Skeletal muscle tissue (tissue), 4 donors: ENCODE measurements around the gene FANK1. TPM values are rescaled to one million over a fixed set of nuclear protein-coding genes. Genes with fewer than 3 reads are reported as not detected.

Experiments
- H3K27ac ChIP-seq: one replicate; pipeline ENCODE4 v1.7.0; 2013; ENCODE audit warnings: mild to moderate bottlenecking, low read depth, low read length, inconsistent platforms
- H3K27me3 ChIP-seq, 3 donors: one replicate each; pipeline ENCODE4 v1.7.0; 2013; ENCODE audit warnings: low read length in 3 of 3; ENCODE audit not compliant: control insufficient read depth in 3 of 3, insufficient read depth in 3 of 3
- H3K36me3 ChIP-seq, 3 donors: one replicate each; pipeline ENCODE4 v1.7.0; 2013; ENCODE audit warnings: low read length in 3 of 3; ENCODE audit not compliant: control insufficient read depth in 3 of 3, insufficient read depth in 3 of 3
- H3K4me1 ChIP-seq, 3 donors: one replicate each; pipeline ENCODE4 v1.7.0; 2013; ENCODE audit warnings: low read length in 3 of 3, mild to moderate bottlenecking in 3 of 3; ENCODE audit not compliant: control insufficient read depth in 3 of 3, insufficient read depth in 3 of 3
- H3K4me3 ChIP-seq, 3 donors: one replicate each; pipeline ENCODE4 v1.7.0; 2013; ENCODE audit warnings: low read length in 3 of 3
- H3K9ac ChIP-seq, 3 donors: one replicate each; pipeline ENCODE4 v1.7.0; 2013; ENCODE audit warnings: low read length in 3 of 3, mild to moderate bottlenecking in 3 of 3, moderate library complexity in 2 of 3, low read depth in 1 of 3
- H3K9me3 ChIP-seq, 3 donors: one replicate each; pipeline ENCODE4 v1.7.0; 2013; ENCODE audit warnings: low read length in 3 of 3; ENCODE audit not compliant: control insufficient read depth in 3 of 3
- total RNA-seq: library from RNA; depleted of rRNA; stranded (reverse); fragments of >200 nt; gene quantifications from one replicate; pipeline ENCODE4 v1.2.3, GENCODE V29; 2014
- donor health status: Osteomylitis.

FANK1 gene
- total RNA-seq, 1 donor from 2014 or later = not detected

DNA sequence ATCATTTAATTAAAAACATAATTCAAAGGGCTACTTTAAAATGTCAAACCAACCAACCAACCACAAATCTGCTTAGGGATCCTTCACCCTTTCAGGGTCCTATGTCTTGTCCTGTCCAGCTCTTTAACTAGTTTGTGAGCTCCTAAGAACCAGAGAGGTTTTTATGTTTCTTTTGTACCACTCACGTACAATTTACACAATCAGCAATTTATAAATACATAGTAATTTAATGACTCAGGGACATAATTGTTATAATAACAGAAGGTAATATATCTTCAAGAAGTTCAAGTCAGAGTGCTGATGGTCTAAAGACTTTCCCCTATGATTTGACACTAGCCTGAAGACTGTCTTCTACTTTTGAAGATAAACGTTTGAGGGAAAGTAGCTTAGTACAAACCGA, 31.2 kb upstream of the FANK1 start:
- Histone ChIP-seq H3K9ac (no peak overlapping the region), H3K27ac (no peak overlapping the region), H3K4me1 (no peaks in the 10 kb centered on the region), H3K9me3 (no peaks in the 10 kb centered on the region), H3K27me3 (no peaks in the 10 kb centered on the region), H3K4me3 (no peak overlapping the region), H3K36me3 (peaks cover 14 to 16% (median 16%) of the 10 kb centered on the region in 3 donors)

DNA sequence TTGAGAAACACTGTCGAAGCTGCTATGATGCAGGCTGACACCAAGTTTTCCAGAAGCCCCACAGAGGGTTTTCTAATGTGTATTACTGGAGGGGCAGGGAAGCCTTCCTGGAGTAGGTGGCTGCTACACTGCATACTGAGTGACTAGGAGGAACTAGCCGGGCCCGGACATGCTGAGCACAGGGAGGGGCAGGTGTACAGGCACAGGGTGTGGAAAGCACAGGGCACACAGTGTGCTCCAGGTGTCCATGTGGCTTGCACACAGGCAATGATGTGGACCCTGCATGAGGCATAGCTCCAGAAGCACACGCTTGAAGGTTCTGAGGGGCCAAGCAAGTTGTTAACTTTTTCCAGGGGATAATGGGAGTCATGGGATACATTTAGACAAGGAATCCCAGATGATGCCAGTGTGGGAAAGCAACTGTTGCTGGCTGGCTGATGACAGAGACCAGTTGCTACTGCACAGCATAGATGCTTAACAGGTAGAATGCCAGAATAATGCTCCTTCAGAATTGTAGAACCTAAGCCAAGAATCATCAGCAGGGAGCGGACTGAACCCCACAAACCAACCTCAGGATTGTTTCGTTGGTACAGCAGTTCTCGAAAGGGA, 29.8 kb upstream of the FANK1 start:
- no peaks in the 10 kb centered on the region for H3K4me1 ChIP-seq
- peaks cover 14 to 16% (median 16%) of the 10 kb centered on the region in 3 donors for H3K36me3 ChIP-seq
- no peak overlapping the region for H3K4me3 ChIP-seq
- H3K9me3 ChIP-seq = no peaks in the 10 kb centered on the region
- no peak overlapping the region for H3K9ac ChIP-seq
- no peaks in the 10 kb centered on the region for H3K27me3 ChIP-seq
- H3K27ac ChIP-seq = no peak overlapping the region

DNA sequence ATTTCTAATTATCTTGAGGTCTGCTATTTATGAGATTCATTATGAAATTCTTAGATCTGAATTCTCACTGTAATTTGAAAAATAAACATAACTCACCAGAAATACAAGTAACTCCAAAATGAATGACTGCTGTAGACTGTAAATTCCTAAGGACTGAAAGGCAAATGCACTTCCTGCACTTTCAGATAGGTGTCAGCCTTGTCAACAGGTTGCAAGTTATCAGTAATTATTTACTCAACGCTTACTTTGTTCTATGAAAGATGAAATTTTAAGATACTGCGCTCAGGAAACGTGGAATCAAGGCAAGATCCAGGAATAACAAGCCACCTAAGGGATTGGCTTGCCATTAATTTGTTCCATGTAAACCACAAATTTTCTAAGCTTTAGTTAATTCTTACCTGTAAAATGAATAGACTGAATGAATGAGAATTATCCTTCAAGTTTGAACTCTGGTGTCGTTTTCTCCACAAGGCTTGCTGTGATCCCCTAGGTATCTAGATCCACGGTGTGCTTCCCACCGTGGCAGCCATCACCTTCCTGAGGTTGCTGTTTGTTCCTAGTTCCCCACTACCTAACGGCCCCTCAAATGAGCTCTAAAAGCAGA, 27.9 kb upstream of the FANK1 start:
- no peaks in the 10 kb centered on the region for H3K9me3 ChIP-seq

DNA sequence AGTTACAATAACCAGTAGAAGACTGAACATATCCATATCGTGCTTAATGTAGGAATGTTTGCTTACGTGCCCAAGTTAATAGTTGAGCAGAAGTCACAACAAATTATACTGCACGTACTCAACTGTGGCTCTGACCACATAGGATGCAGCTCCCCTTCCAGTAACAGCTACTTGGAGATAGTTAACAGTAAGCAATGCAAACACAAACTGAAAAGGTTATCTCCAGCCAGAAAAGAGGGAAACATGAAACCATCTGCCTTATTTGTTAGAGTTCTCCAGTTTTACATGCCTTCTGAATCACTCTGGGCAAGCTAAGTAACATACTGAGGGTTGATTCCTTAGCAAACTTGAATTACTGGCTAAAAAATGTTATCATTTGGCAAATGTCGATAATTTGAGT, 25.0 kb upstream of the FANK1 start:
- H3K4me1 ChIP-seq = no peaks in the 10 kb centered on the region
- H3K27me3 ChIP-seq = no peaks in the 10 kb centered on the region
- H3K9me3 ChIP-seq = peaks cover 0 to 3% (median 2%) of the 10 kb centered on the region in 3 donors
- H3K9ac ChIP-seq = no peak overlapping the region
- no peak overlapping the region for H3K4me3 ChIP-seq
- no peak overlapping the region for H3K27ac ChIP-seq
- peaks cover 7 to 18% (median 17%) of the 10 kb centered on the region in 3 donors for H3K36me3 ChIP-seq

More for the DNA sequence above, 27.9 kb upstream of the FANK1 start:
- peaks cover 14 to 16% (median 16%) of the 10 kb centered on the region in 3 donors for H3K36me3 ChIP-seq
- H3K27me3 ChIP-seq = no peaks in the 10 kb centered on the region
- no peaks in the 10 kb centered on the region for H3K4me1 ChIP-seq
- no peak overlapping the region for H3K4me3 ChIP-seq
- no peak overlapping the region for H3K27ac ChIP-seq
- no peak overlapping the region for H3K9ac ChIP-seq

DNA sequence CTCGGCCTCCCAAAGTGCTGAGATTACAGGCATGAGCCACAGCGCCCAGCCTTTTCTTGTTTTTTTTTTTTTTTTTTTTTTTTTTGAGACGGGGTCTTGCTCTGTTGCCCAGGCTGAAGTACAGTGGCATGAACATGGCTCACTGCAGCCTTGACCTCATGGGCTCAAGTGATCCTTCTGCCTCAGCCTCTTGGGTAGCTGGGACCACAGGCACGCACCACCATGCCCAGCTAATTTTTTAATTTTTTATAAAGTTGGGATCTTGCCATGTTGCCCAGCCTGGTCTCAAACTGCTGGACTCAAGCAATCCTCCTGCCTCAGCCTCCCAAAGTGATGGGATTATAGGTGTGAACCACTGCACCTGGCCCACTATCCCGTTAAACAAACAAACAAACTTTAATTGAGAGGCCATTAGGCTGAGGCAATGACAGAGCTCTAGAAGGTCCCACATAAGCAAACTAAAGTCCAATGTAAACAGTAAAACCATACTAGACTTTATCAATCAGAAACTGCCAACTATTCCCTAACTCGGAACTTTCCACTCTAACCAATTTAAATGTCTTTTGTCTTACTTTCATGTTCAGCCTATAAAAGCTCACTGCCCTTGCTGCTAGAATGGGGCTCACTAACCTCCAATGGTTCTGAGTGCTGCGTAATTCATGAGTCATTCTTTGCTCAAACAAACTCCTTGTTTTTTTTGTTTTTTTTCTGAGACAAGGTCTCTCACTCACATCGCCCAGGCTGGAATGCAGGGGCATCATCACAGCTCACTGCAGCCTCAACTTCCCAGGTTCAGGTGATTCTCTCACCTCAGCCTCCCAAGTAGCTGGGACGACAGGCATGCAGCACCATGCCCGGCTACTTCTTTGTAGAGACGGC, 17.2 kb upstream of the FANK1 start:
- Histone ChIP-seq H3K36me3 (peaks cover 7 to 21% (median 15%) of the 10 kb centered on the region in 3 donors), H3K9me3 (peaks cover 0 to 3% (median 2%) of the 10 kb centered on the region in 3 donors), H3K4me1 (no peaks in the 10 kb centered on the region), H3K27me3 (no peaks in the 10 kb centered on the region), H3K27ac (no peak overlapping the region), H3K4me3 (no peak overlapping the region), H3K9ac (no peak overlapping the region)

DNA sequence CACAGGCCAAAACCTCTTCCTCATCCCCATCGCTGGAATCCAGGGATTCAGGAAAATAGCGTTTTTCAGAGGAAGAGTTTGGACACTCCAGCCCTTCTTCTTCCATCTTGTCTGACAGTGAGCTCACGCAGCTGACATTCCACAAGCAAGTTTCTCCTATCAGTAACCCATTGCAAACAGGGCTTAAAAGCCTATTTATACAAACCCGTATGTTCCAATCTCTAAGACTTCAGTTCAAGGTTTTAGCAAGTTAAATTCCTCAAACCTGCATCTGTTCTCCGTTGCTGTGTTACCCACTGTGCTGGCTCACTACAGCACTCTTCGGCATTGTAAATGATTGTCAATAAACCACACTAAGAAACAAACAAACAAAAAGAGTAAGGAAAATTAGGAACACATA, 15.6 kb upstream of the FANK1 start:
- Histone ChIP-seq H3K4me1 (no peaks in the 10 kb centered on the region), H3K27ac (no peak overlapping the region), H3K4me3 (no peak overlapping the region), H3K36me3 (peaks cover 7 to 15% (median 12%) of the 10 kb centered on the region in 3 donors), H3K27me3 (no peaks in the 10 kb centered on the region), H3K9ac (no peak overlapping the region), H3K9me3 (peaks cover 0 to 3% (median 2%) of the 10 kb centered on the region in 3 donors)

DNA sequence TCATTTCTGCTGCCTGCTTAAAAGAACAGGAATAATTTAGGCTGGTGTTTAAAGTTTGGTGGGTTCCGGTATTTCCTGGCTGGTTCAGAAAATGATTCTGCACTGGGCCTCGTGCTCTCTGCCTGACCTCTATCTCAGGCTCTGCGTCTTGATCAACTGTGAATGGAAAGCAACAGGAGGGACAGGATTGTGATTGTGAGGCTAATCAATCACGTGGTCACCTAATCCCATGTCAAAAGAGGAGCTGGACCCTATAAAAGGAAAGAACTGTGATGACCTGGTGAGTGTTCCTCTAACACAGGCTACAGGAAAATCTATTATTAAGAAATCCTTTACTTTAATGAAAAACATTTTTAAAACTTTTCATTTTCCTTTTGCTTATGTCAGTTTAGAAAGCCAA, 15.2 kb upstream of the FANK1 start, which contains the start of gene DHX32:
Gene DHX32 (minus strand): TSS at position 101 of the 400 bp plus-strand sequence. CDS start 468 bp downstream, outside the sequence.
- peaks cover 7 to 10% (median 9%) of the 10 kb centered on the region in 3 donors for H3K36me3 ChIP-seq
- H3K9ac ChIP-seq = no peak within 1 kb of the TSS
- no peaks in the 10 kb centered on the region for H3K27me3 ChIP-seq
- no peaks in the 10 kb centered on the region for H3K9me3 ChIP-seq
- no peaks in the 10 kb centered on the region for H3K4me1 ChIP-seq
- H3K4me3 ChIP-seq = no peak within 1 kb of the TSS
- H3K27ac ChIP-seq = no peak within 1 kb of the TSS

DNA sequence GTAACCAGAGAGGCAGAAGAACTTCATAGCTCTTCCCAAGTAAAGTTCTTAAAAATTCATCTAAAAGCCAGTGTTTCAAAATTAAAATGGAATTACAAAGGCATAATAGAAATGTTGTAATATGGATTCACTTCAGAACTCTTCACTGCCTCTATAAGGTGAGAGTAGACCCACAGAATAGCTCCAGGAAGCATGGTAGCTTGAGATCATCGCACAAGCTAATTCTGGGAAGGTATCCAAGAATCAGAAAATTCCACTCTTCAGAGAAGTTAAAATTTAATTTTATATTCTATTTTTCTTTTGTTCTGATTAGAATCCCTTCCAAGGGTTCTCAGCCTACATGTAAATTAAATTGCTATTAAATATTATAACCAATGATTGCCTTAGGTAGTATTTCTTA, 13.8 kb upstream of the FANK1 start:
- Histone ChIP-seq H3K9ac (no peak overlapping the region), H3K9me3 (no peaks in the 10 kb centered on the region), H3K36me3 (peaks cover 2 to 6% (median 4%) of the 10 kb centered on the region in 3 donors), H3K27me3 (no peaks in the 10 kb centered on the region), H3K27ac (no peak overlapping the region), H3K4me1 (no peaks in the 10 kb centered on the region), H3K4me3 (no peak overlapping the region)

DNA sequence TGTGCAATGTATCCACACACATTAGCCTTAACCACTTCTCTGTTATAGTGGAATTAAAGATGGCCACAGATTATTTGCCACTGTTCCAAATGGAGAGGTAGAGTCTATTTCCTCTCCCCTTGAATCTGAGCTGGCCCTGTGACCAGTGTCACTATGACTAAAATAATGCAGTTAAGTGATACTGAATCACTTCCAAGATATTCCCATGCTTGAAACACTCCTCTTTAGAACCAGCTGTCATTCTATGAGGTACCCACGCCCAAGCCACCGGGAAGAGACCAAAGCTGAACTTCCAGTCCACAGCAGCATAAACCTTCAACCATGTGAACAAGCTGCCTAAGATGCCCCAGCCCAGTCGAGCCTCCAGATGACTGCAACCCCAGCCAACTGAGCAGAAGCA, 13.2 kb upstream of the FANK1 start:
- no peak overlapping the region for H3K4me3 ChIP-seq
- H3K36me3 ChIP-seq = peaks cover 2 to 6% (median 4%) of the 10 kb centered on the region in 3 donors
- H3K9ac ChIP-seq = no peak overlapping the region
- H3K27me3 ChIP-seq = no peaks in the 10 kb centered on the region
- no peaks in the 10 kb centered on the region for H3K9me3 ChIP-seq
- no peak overlapping the region for H3K27ac ChIP-seq
- no peaks in the 10 kb centered on the region for H3K4me1 ChIP-seq
